Measurements from ENCODE around the gene DPT. TPM values are rescaled to one million over a fixed set of nuclear protein-coding genes. Genes with fewer than 3 reads are reported as not detected.

The DPT gene
- total RNA-seq, 1 experiment from 2014 or later = not detected

GRCh38 chr1:168723000-168723399 lies 6.0 kb downstream of the DPT start:
- Histone ChIP-seq H3K27ac (ENCODE audit: low read depth, low read length) (no peak overlapping the region), H3K27me3 (ENCODE audit: insufficient read depth, low read length) (no peaks in the 10 kb centered on the region), H4K20me1 (ENCODE audit: insufficient read depth) (no peaks in the 10 kb centered on the region), H3K4me1 (ENCODE audit: control insufficient read depth in 1 of 2, insufficient read depth in 2 of 2, low read length in 2 of 2) (peaks cover 3 to 14% of the 10 kb centered on the region in 2 experiments; a peak in 3 of 4 replicates), H3K9me3 (ENCODE audit: control insufficient read depth in 1 of 2, insufficient read depth in 1 of 2, low read depth in 1 of 2, low read length in 2 of 2) (no peaks in the 10 kb centered on the region), H2AFZ (ENCODE audit: low read depth, low read length, poor library complexity, severe bottlenecking) (no peak overlapping the region), H3K4me2 (ENCODE audit: low read length) (no peak overlapping the region), H3K79me2 (ENCODE audit: insufficient read depth, low read length) (no peaks in the 10 kb centered on the region), H3K9ac (ENCODE audit: low read length) (no peak overlapping the region), H3K36me3 (ENCODE audit: control insufficient read depth in 1 of 2, insufficient read depth in 2 of 2, low read length in 2 of 2) (no peaks in the 10 kb centered on the region), H3K9me2 (ENCODE audit: insufficient read depth) (no peaks in the 10 kb centered on the region), H3K4me3 (replicated peaks in 1 of 2; ENCODE audit: low read depth in 1 of 2, low read length in 2 of 2) (no peak overlapping the region)
- POLR2A ChIA-PET = interaction anchor here (0.7 kb wide), 1 partner anchor 10 kb away, joined by 3 read pairs; no protein-coding TSS in a partner anchor
- RAD21 ChIA-PET (ENCODE audit: low non-redundant PET in 1 of 2, low total read pairs in 2 of 2, uncharacterized antibody in 2 of 2, unreplicated experiment in 2 of 2) = no interaction called here
- CTCF ChIA-PET = interaction anchor here (1.0 kb wide), 1 partner anchor 87 kb away, joined by 3 read pairs; no protein-coding TSS in a partner anchor
- no peak for TF ChIP-seq SRF (IDR thresholded peaks at IDR 0.05; ENCODE audit: low read depth)
- TF ChIP-seq ZFX (IDR thresholded peaks at IDR 0.05) = no peak
- no peak for TF ChIP-seq RAD21 (IDR thresholded peaks at IDR 0.05; ENCODE audit: low read depth)
- TF ChIP-seq ELF1 (IDR thresholded peaks at IDR 0.05; ENCODE audit: borderline replicate concordance, low read depth) = no peak
- TF ChIP-seq EZH2phosphoT487 (IDR thresholded peaks at IDR 0.05; ENCODE audit: borderline replicate concordance) = no peak
- TF ChIP-seq EGR1 (IDR thresholded peaks at IDR 0.05; ENCODE audit: low read depth) = no peak
- TF ChIP-seq CTCF (IDR thresholded peaks at IDR 0.05 in 2 of 3, conservative IDR thresholded peaks at IDR 0.05 in 1 of 3; ENCODE audit: borderline replicate concordance in 1 of 3, insufficient read depth in 1 of 3, low read depth in 2 of 3, low read length in 2 of 3) = no peak
- TF ChIP-seq EZH2 (IDR thresholded peaks at IDR 0.05) = no peak
- no peak for TF ChIP-seq MAX (IDR thresholded peaks at IDR 0.05)
- no peak for TF ChIP-seq CEBPB (IDR thresholded peaks at IDR 0.05; ENCODE audit: low read depth)
- TF ChIP-seq ATF3 (IDR thresholded peaks at IDR 0.05) = no peak
- no peak for TF ChIP-seq FOSL1 (IDR thresholded peaks at IDR 0.05; ENCODE audit: low read depth)
- TF ChIP-seq JUND (IDR thresholded peaks at IDR 0.05) = no peak
- TF ChIP-seq REST (IDR thresholded peaks at IDR 0.05; ENCODE audit: low read depth) = no peak
- TF ChIP-seq ZBTB33 (IDR thresholded peaks at IDR 0.05; ENCODE audit: extremely low read depth, insufficient replicate concordance, low read length) = no peak
- no peak for TF ChIP-seq TCF7L2 (IDR thresholded peaks at IDR 0.05; ENCODE audit: borderline replicate concordance, extremely low read depth, insufficient read depth, insufficient read length)
- TF ChIP-seq SP1 (IDR thresholded peaks at IDR 0.05; ENCODE audit: low read depth) = no peak
- TF ChIP-seq ZNF274 (IDR thresholded peaks at IDR 0.05; ENCODE audit: low read depth, low read length) = no peak
- no peak for TF ChIP-seq POLR2AphosphoS5 (IDR thresholded peaks at IDR 0.05; ENCODE audit: low read depth, low read length)
- no TSS peak for BruUV-seq (replicated peaks)
- intact Hi-C loops (cut with micrococcal nuclease) = no loop called here
- no peak for DNase-seq (ENCODE audit: low read depth, low spot score)
- no peak for ATAC-seq

Data from HCT116 (cell line).